Anterior cingulate cortex (tissue), 58 donors: ENCODE measurements around the gene NOS2.
"Not testable (repeated sequence)": the region's sequence is repeated elsewhere in the genome, so short reads cannot be mapped to it uniquely, and the experiment has no call there.

Experiments used
- DNase-seq, 58 donors: peaks; one replicate each; lab custom pipeline; 2025; lab: John Stamatoyannopoulos, UW

NOS2 gene

GRCh38 chr17:27740541-27740940, 59.8 kb downstream of the NOS2 start:
- not testable (repeated sequence) for DNase-seq

GRCh38 chr17:27733773-27734172, 66.6 kb downstream of the NOS2 start:
- DNase-seq, result no peak

DNA sequence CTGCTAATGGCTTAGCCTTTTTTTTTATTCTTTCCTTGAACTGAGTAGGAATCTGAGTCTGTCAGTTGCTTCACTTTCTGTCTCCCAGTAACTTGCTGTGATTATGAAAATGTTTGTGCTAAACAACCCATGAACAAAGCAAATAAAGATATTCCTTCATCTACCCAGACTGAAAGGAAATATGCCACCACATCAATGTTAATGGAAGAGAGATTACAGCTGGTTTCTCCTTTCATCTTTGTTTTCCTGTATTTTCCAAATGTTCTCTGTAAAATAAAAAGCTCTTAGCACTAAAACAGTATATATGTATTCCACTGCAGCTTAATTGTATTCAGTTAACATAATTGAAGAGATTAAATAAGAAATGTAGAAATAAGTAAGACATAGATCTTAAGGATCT, 67.6 kb downstream of the NOS2 start:
- not testable (repeated sequence) for DNase-seq

DNA sequence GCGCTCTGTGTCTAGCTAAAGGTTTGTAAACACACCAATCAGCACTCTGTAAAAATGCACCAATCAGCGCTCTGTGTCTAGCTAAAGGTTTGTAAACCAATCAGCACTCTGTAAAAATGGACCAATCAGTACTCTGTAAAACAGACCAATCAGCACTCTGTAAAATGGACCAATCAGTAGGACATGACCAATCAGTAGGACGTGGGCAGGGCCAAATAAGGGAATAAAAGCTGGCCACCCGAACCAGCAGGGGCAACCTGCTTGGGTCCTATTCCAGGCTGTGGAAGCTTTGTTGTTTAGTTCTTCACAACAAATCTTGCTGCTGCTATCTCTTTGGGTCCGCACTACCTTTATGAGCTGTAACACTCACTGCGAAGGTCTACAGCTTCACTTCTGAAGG, 74.3 kb downstream of the NOS2 start:
- not testable (repeated sequence) for DNase-seq

DNA sequence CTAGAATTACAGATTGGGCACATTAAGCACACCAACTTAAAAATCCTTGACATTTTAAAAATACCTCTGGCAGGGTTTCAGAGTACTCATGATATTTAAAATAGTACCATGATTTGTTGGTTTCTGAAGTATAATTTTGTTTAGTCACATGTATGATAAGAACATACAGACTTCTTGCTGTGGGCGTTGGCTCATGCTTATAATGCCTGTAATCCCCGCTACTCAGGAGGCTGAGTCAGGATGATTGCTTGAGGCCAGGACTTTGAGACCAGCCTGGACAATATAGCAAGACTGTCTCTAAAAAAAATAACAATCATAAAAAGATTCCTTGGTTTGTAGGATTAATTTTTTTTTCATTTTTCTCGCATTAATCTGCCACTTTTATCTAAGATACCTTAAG, 78.5 kb downstream of the NOS2 start:
- DNase-seq, result no peak
